A673 (cell line): ENCODE results near the gene GAPVD1. TPM values are rescaled to one million over a fixed set of nuclear protein-coding genes. Genes with fewer than 3 reads are reported as not detected.

Experiments
- BruUV-seq: library from RNA; stranded (reverse); fragments of 400-500 nt; replicated peaks from 2 replicates; lab custom pipeline; 2021; lab: Mats Ljungman, UMichigan
- CTCF ChIA-PET: fragments of 300-600 bp; sonication (Branson Sonifier 250); formaldehyde crosslinking; loops from one replicate; lab custom pipeline; 2022; ENCODE audit warnings: antibody characterized with exemption; lab: Charles Lee
- POLR2A ChIA-PET: fragments of 300-600 bp; sonication (Branson Sonifier 250); formaldehyde crosslinking; loops from one replicate; lab custom pipeline; 2022; ENCODE audit warnings: antibody characterized with exemption; ENCODE audit not compliant: low non-redundant PET; lab: Charles Lee
- DNase-seq: peaks from one replicate; pipeline ENCODE4 v3.0.0-alpha.2; 2015; ENCODE audit warnings: low spot score
- H3K27ac ChIP-seq: fragments of 200-600 bp; sonication (generic); 2 replicates; pipeline ENCODE4 v1.5.1; 2016; ENCODE audit warnings: mixed run types, low read depth, mild to moderate bottlenecking, mixed read lengths, antibody characterized with exemption, low read length; ENCODE audit not compliant: poor library complexity, severe bottlenecking
- H3K27me3 ChIP-seq: fragments of 200-600 bp; sonication (generic); replicated peaks from 2 replicates; pipeline ENCODE4 v1.6.1; 2017; ENCODE audit warnings: mixed run types, low read depth, mild to moderate bottlenecking, mixed read lengths, antibody characterized with exemption, low read length; ENCODE audit not compliant: insufficient read depth, poor library complexity
- H3K36me3 ChIP-seq: fragments of 200-600 bp; sonication (generic); 2 replicates; pipeline ENCODE4 v1.6.1; 2016; ENCODE audit warnings: mixed run types, mild to moderate bottlenecking, mixed read lengths, antibody characterized with exemption, low read length; ENCODE audit not compliant: insufficient read depth, poor library complexity, severe bottlenecking
- H3K4me1 ChIP-seq: fragments of 200-600 bp; sonication (generic); 2 replicates; pipeline ENCODE4 v1.6.1; 2017; ENCODE audit warnings: mixed run types, mild to moderate bottlenecking, mixed read lengths, antibody characterized with exemption, low read length; ENCODE audit not compliant: insufficient read depth, poor library complexity, severe bottlenecking
- H3K4me3 ChIP-seq: fragments of 200-600 bp; sonication (generic); 2 replicates; pipeline ENCODE4 v1.5.1; 2016; ENCODE audit warnings: low read depth, mixed run types, mild to moderate bottlenecking, mixed read lengths, low read length; ENCODE audit not compliant: poor library complexity, severe bottlenecking
- H3K9me3 ChIP-seq: fragments of 200-600 bp; sonication (generic); 2 replicates; pipeline ENCODE4 v1.6.1; 2016; ENCODE audit warnings: mixed run types, low read depth, mild to moderate bottlenecking, mixed read lengths, antibody characterized with exemption, low read length; ENCODE audit not compliant: poor library complexity, severe bottlenecking
- EZH2 ChIP-seq: fragments of 200-600 bp; sonication (generic); IDR thresholded peaks from 2 replicates; pipeline ENCODE4 v1.6.1; 2017; ENCODE audit warnings: borderline replicate concordance, low read depth, mild to moderate bottlenecking, mixed read lengths, antibody characterized with exemption, low read length; ENCODE audit not compliant: poor library complexity, severe bottlenecking
- intact Hi-C: fragments of 100-400 bp; cut with micrococcal nuclease; formaldehyde crosslinking; loops from one replicate; pipeline ENCODE4 v1.10.0; 2022; ENCODE audit not compliant: unreplicated experiment
- total RNA-seq: library from RNA; stranded (reverse); gene quantifications from 2 replicates; pipeline ENCODE4 v1.2.3, GENCODE V29; 2021
- TF ChIP-seq, protein P1 (sequence below): fragments of 300-800, 200-600 bp; sonication (generic); conservative IDR thresholded peaks from 2 replicates; pipeline ENCODE4 v1.5.1; 2017; ENCODE audit warnings: low read depth, mild to moderate bottlenecking, antibody characterized with exemption, low read length, moderate library complexity, mixed read lengths

The GAPVD1 gene
- total RNA-seq, 1 experiment from 2014 or later = 55.3 TPM

DNA sequence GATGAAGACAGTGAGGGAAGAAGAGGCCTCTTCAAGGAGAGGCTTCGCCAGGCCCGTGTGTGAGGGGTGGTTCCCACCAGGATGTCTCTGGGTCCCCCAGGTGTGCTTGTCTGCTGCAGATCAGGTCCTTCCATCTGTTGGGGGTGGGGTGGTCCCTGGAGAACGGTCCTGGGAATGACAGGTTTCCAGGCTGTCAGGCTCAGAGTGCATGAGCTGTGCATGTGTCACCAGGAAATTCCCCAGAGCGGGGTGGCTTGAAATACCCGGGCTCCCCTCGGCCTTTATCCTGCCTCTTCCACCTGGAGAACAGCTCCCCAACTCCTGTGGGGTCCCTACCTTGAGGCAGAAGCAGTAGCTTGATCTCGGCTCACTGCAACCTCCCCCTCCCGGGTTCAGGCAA, 118.8 kb downstream of the GAPVD1 start:
- Histone ChIP-seq H3K9me3 (no peaks in the 10 kb centered on the region), H3K4me3 (no peak overlapping the region), H3K36me3 (no peaks in the 10 kb centered on the region), H3K27me3 (no peaks in the 10 kb centered on the region), H3K4me1 (no peaks in the 10 kb centered on the region), H3K27ac (no peak overlapping the region)
- no peak for DNase-seq
- intact Hi-C loops = no loop called here
- no TSS peak for BruUV-seq
- TF ChIP-seq, protein P1, sequence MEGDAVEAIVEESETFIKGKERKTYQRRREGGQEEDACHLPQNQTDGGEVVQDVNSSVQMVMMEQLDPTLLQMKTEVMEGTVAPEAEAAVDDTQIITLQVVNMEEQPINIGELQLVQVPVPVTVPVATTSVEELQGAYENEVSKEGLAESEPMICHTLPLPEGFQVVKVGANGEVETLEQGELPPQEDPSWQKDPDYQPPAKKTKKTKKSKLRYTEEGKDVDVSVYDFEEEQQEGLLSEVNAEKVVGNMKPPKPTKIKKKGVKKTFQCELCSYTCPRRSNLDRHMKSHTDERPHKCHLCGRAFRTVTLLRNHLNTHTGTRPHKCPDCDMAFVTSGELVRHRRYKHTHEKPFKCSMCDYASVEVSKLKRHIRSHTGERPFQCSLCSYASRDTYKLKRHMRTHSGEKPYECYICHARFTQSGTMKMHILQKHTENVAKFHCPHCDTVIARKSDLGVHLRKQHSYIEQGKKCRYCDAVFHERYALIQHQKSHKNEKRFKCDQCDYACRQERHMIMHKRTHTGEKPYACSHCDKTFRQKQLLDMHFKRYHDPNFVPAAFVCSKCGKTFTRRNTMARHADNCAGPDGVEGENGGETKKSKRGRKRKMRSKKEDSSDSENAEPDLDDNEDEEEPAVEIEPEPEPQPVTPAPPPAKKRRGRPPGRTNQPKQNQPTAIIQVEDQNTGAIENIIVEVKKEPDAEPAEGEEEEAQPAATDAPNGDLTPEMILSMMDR = no peak
- no peak for TF ChIP-seq EZH2
- ChIA-PET CTCF (no interaction called here), POLR2A (no interaction called here)

DNA sequence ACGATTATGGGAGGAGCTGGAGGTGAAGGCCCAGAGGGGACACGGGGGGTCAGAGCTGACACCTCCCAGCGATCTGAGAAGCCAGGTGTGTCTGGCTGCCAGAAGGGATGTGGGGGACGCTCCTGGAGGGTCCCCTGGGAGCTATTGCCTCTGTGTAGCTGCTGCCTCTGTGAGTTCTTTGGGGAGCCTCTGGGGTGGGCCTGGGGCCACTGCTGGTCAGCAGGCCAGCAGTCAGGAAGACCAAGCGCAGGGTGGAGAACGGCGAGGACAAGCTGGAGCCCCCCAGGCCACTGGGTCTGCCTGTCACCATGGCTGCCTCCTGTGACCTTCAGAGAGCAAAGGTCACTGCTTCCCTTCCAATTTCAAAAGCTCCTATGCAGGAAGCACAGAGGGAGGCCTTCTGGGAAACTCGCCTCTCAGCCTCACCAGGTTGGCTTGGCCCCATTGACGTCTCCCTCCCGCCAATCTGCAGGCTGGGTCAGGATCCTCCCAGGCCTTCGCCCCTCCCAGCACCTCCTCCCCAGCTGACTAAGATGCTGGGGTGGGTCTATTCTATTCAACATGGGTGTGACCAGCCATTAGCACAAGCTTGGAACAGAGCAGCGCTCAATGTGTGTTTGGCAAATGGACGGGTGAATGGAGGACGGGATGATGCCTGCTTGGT, 126.4 kb downstream of the GAPVD1 start:
- ChIA-PET POLR2A (interaction anchor here (0.7 kb wide), 1 partner anchor 1068 kb away, joined by 3 read pairs; no protein-coding TSS in a partner anchor), CTCF (no interaction called here)
- Histone ChIP-seq H3K27ac (no peak overlapping the region), H3K4me3 (no peak overlapping the region), H3K9me3 (no peaks in the 10 kb centered on the region), H3K36me3 (no peaks in the 10 kb centered on the region), H3K4me1 (no peaks in the 10 kb centered on the region), H3K27me3 (no peaks in the 10 kb centered on the region)
- no peak for DNase-seq
- intact Hi-C loops = no loop called here
- TF ChIP-seq, protein P1 = no peak
- no peak for TF ChIP-seq EZH2
- no TSS peak for BruUV-seq

DNA sequence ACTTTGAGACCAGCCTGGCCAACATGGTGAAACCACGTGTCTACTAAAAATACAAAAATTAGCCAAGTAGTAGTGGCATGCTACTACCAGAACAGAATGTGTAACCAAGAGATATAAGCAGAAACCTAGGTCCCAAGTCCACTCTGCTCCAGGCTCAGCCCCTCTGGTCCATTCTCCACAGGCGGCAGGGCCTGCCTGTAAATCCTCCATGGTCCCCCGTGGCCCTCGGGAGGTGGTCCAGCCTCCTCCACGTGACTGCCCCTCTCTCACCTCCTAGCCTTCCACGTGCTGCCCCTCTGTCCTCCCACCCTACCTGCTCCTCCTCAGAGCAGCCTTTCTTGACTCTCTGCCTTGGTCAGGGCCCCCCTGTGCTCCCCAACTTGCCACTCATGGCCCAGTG, 127.4 kb downstream of the GAPVD1 start:
- POLR2A ChIA-PET = no interaction called here
- Histone ChIP-seq H3K36me3 (no peaks in the 10 kb centered on the region), H3K27ac (no peak overlapping the region), H3K27me3 (no peaks in the 10 kb centered on the region), H3K9me3 (no peaks in the 10 kb centered on the region), H3K4me1 (no peaks in the 10 kb centered on the region), H3K4me3 (no peak overlapping the region)
- DNase-seq = no peak
- intact Hi-C loops = no loop called here
- CTCF ChIA-PET = no interaction called here
- TF ChIP-seq, protein P1 = no peak
- TF ChIP-seq EZH2 = no peak
- no TSS peak for BruUV-seq
